Natural killer cell (primary cell): ENCODE data around the gene MVB12B. TPM values are rescaled to one million over a fixed set of nuclear protein-coding genes. Genes with fewer than 3 reads are reported as not detected.

ENCODE experiments used
- ATAC-seq, 3 donors: fragments of 150-1000 bp in 2 of 3; fragments of 200-7000 bp in 1 of 3; cut with Tn5 transposase; 1 replicate in 1 of 3; 2 replicates in 2 of 3; pipeline ENCODE4 v1.10.0; 2021; ENCODE audit warnings: mild to moderate bottlenecking in 2 of 3, moderate library complexity in 2 of 3
- DNase-seq, 2 donors: peaks; one replicate each; pipeline versions ENCODE4 v3.0.0 to v3.0.0-alpha.2; 2013 to 2021; ENCODE audit warnings: mixed read lengths in 1 of 2
- H3K27ac ChIP-seq: one replicate; pipeline ENCODE4 v1.5.1; 2013; ENCODE audit warnings: mild to moderate bottlenecking, low read length
- H3K27me3 ChIP-seq: one replicate; pipeline ENCODE4 v1.6.1; 2013; ENCODE audit warnings: low read length; ENCODE audit not compliant: control insufficient read depth, insufficient read depth
- H3K36me3 ChIP-seq: one replicate; pipeline ENCODE4 v1.6.1; 2013; ENCODE audit warnings: low read length; ENCODE audit not compliant: control insufficient read depth, insufficient read depth
- H3K4me1 ChIP-seq: one replicate; pipeline ENCODE4 v1.6.1; 2013; ENCODE audit warnings: low read length; ENCODE audit not compliant: control insufficient read depth, insufficient read depth
- H3K4me3 ChIP-seq: one replicate; pipeline ENCODE4 v1.5.1; 2013; ENCODE audit warnings: low read length
- H3K9me3 ChIP-seq: one replicate; pipeline ENCODE4 v1.6.1; 2013; ENCODE audit warnings: low read length; ENCODE audit not compliant: control insufficient read depth, insufficient read depth
- H3K27ac Mint-ChIP-seq, 2 donors: one replicate each; pipeline ENCODE4 v1.8.0; 2022; ENCODE audit warnings: mild to moderate bottlenecking in 2 of 2, mixed read lengths in 2 of 2, moderate library complexity in 1 of 2
- H3K27me3 Mint-ChIP-seq, 2 donors: one replicate each; pipeline ENCODE4 v1.8.0; 2022; ENCODE audit warnings: low read depth in 2 of 2, mixed read lengths in 2 of 2
- H3K36me3 Mint-ChIP-seq: one replicate; pipeline ENCODE4 v1.8.0; 2022; ENCODE audit warnings: mixed read lengths
- H3K4me1 Mint-ChIP-seq, 2 donors: one replicate each; pipeline ENCODE4 v1.8.0; 2022; ENCODE audit warnings: mixed read lengths in 2 of 2
- H3K4me3 Mint-ChIP-seq: one replicate; pipeline ENCODE4 v1.8.0; 2022; ENCODE audit warnings: mild to moderate bottlenecking, moderate library complexity, mixed read lengths
- H3K9me3 Mint-ChIP-seq, 2 donors: one replicate each; pipeline ENCODE4 v1.8.0; 2022; ENCODE audit warnings: mixed read lengths in 2 of 2
- CTCF ChIP-seq: fragments of 200-600 bp; IDR thresholded peaks from one replicate; pipeline ENCODE4 v1.8.0; 2022; ENCODE audit warnings: antibody characterized with exemption
- WGBS: methylation state at CpG from one replicate; pipeline ENCODE4 v1.1.7; 2013; ENCODE audit warnings: missing lambda C conversion rate; ENCODE audit not compliant: insufficient coverage; 5-methylcytosine and 5-hydroxymethylcytosine counted together
- intact Hi-C: fragments of 100-400 bp; cut with micrococcal nuclease; formaldehyde crosslinking; loops from one replicate; pipeline ENCODE4 v1.14.2; 2022
- total RNA-seq, 4 donors: library from RNA; stranded (reverse); fragments of 120-200 nt in 1 of 4; gene quantifications; one replicate each; pipeline versions ENCODE4 v1.2.3 to v1.2.4, GENCODE V29; 2013 to 2022

Gene MVB12B
- total RNA-seq, 3 donors from 2014 or later (not counting 1 experiment from before 2014, with no cell fraction given) = 2.0 to 13.0 (median 7.8) TPM

- no peaks in the 10 kb centered on the region for H3K9me3 Mint-ChIP-seq
- no peak overlapping the region for H3K27ac Mint-ChIP-seq
- ATAC-seq (no peak), DNase-seq (no peak)
- no peaks in the 10 kb centered on the region for H3K36me3 Mint-ChIP-seq
- 87% methylated on average over 8 of the region's 8 CpGs for WGBS
- no peak overlapping the region for H3K4me3 Mint-ChIP-seq
- intact Hi-C loops = no loop called here
- TF ChIP-seq CTCF = no peak
- Histone ChIP-seq H3K27ac (no peak overlapping the region), H3K27me3 (no peaks in the 10 kb centered on the region), H3K4me1 (no peaks in the 10 kb centered on the region), H3K9me3 (no peaks in the 10 kb centered on the region), H3K4me3 (no peak overlapping the region), H3K36me3 (no peaks in the 10 kb centered on the region)
- peaks cover 0 to 6% of the 10 kb centered on the region in 2 donors for H3K4me1 Mint-ChIP-seq
- no peaks in the 10 kb centered on the region for H3K27me3 Mint-ChIP-seq
Observed at GRCh38 chr9:126304207-126304970, 22.2 kb upstream of the MVB12B start.

- intact Hi-C loops = no loop called here
- H3K4me1 Mint-ChIP-seq = peaks cover 0 to 6% of the 10 kb centered on the region in 2 donors
- 81% methylated on average over 7 of the region's 7 CpGs for WGBS
- H3K27ac Mint-ChIP-seq = no peak overlapping the region
- Histone ChIP-seq H3K27me3 (no peaks in the 10 kb centered on the region), H3K4me1 (no peaks in the 10 kb centered on the region), H3K9me3 (no peaks in the 10 kb centered on the region), H3K27ac (no peak overlapping the region), H3K4me3 (no peak overlapping the region), H3K36me3 (no peaks in the 10 kb centered on the region)
- no peaks in the 10 kb centered on the region for H3K9me3 Mint-ChIP-seq
- H3K27me3 Mint-ChIP-seq = no peaks in the 10 kb centered on the region
- no peak for TF ChIP-seq CTCF
- no peaks in the 10 kb centered on the region for H3K36me3 Mint-ChIP-seq
- ATAC-seq (no peak), DNase-seq (no peak)
- no peak overlapping the region for H3K4me3 Mint-ChIP-seq
Observed at GRCh38 chr9:126304971-126305320, 21.7 kb upstream of the MVB12B start.

- intact Hi-C loops = no loop called here
- Mint-ChIP-seq H3K27me3 (no peaks in the 10 kb centered on the region), H3K36me3 (no peaks in the 10 kb centered on the region), H3K4me3 (no peak overlapping the region), H3K27ac (no peak overlapping the region), H3K4me1 (peaks cover 0 to 6% of the 10 kb centered on the region in 2 donors), H3K9me3 (no peaks in the 10 kb centered on the region)
- no peaks in the 10 kb centered on the region for H3K27me3 ChIP-seq
- H3K27ac ChIP-seq = no peak overlapping the region
- H3K36me3 ChIP-seq = no peaks in the 10 kb centered on the region
- no peaks in the 10 kb centered on the region for H3K9me3 ChIP-seq
- WGBS = 91% methylated on average over 6 of the region's 6 CpGs
- no peak overlapping the region for H3K4me3 ChIP-seq
- H3K4me1 ChIP-seq = no peaks in the 10 kb centered on the region
- DNase-seq (no peak), ATAC-seq (no peak)
- TF ChIP-seq CTCF = no peak
Observed at GRCh38 chr9:126306071-126306647, 20.5 kb upstream of the MVB12B start.
